KG1 (cell line): Measurements from ENCODE around the gene MAX.
"Not testable (repeated sequence)": the region's sequence is repeated elsewhere in the genome, so short reads cannot be mapped to it uniquely, and the experiment has no call there.

Source experiments
- DNase-seq: peaks from one replicate; lab custom pipeline; 2025; lab: John Stamatoyannopoulos, UW

Gene MAX

DNA sequence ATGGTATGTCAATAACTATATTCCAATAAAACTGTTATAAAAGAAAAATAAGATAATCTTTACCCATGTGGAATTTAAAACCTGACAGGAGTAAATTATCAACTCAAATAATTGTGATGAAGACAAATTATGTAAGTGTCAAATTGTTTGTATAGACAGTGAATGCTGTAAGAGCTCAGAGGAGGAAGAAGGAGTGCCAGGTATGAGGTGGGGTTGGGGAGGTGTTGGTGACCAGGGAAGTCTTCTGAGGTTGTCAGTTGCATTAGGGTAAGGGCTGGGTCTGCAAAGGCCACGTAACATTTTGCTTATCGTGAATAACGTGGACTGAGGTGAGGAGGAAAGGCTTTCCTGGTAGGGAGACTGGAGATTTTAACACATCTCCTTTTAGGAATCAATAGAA is 2.5 kb upstream of the MAX start:
- no peak for DNase-seq

DNA sequence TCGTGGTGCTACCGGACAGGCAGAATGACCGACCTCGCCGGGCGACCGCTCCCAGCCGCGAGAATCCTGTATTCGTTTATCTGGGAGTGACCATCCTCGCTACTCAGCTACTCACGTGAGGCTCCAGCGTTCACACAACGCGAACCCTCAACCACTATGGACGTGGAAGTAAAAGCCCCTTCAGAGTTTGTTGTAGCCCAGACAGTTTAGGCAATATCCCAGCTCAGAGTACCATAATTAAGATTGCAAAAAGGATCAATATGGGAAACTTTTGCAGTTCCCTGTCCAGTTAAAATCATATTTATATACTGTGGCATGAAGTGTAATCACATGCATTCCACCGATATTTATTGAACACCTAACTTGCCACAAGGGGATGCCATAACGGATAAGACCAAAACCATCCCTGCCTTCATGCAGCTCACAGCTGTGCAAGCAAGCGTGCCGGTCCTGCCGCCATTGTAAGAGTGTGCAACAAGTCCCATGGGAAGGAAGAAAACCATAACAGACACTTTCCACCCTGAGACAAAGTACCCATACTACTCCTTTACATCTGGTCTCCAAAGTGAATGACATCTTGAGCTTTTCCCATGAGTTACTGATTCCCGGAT is 938 bp upstream of the MAX start:
- peak; percentile 10 for DNase-seq

DNA sequence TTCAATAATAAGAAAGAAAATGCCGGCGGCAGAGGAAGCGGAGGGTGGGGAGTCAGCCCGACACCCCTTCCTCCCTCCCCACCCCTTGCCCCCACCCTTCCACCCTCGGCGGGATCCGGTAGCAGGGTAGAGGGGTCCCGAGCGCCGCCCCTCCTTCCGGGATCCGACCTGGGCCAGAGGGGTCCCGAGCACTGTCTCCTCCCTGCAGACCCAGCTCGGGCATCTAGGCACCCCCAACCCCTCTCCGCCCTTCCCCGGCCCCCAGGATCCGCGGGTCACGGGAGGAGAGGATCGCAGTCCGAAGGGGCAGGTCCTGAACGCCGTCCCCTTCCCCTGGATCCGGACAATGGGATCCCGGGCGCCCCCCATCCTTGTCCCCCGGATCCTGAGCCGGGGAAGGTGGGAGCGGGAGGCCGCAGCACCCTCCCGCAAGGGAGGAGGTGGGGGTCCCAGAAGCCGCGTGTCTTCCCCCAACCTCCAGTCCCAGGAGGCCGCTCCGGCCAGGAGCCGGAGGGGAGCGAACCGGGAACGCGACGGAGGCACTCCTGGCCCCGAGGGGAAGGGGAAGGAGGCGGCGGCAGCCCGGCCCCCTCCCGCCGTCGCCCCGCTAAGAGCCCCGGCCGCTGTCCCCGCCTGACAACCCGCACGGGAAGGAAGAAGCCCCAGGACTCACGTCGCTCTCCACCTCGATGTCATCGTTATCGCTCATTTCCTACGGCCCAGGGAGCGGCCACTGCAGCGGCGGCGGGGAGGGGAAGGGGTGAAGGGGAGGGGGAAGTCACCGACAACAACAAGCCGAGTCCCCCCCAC is 481 bp downstream of the MAX start:
- no peak for DNase-seq

DNA sequence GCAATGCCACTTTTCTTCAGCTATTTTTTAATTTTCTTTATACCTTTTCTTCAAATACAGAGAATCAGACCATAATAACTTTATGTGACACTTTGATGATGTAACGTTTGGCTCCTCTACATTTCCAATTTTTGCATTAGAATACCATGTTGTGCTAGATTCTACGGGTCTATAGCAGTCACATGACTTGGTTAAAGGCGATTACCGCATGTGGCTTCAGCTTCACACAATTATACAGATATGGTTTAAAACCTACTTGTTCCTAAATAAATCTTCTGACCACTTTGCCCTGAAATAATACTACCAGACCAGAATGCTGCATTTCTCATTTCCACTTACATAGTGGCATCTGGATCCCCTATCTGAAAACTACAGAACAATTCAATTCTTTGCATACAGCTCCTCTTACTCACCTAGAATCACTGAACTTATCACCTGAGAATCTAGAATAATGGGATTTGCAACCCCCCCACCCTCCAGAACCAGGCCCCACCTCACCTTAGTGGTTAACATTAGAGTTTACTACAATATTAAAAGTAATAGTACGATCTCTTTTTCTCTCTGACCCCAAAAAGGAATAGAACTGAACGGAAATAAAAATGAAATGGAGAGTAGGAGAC is 1.3 kb downstream of the MAX start:
- DNase-seq, result no peak

DNA sequence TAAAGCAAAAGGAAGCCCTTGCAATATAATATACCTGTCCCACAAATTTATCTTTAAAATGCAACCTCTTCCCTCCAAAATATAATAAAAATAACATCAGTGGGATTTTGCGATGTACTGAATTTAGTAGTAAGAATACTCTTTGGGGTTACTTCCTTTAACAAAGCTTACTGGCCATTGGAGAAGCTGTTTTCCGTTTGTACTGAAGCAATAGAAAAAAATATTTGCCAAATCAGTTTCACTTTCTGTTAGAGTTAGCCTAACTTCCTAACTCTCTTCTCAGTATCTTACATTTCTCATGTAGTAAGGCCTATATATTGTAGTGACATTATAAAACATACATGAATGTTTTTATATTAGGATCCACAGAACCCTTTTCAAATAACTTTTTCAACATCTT is 3.7 kb downstream of the MAX start:
- no peak for DNase-seq

DNA sequence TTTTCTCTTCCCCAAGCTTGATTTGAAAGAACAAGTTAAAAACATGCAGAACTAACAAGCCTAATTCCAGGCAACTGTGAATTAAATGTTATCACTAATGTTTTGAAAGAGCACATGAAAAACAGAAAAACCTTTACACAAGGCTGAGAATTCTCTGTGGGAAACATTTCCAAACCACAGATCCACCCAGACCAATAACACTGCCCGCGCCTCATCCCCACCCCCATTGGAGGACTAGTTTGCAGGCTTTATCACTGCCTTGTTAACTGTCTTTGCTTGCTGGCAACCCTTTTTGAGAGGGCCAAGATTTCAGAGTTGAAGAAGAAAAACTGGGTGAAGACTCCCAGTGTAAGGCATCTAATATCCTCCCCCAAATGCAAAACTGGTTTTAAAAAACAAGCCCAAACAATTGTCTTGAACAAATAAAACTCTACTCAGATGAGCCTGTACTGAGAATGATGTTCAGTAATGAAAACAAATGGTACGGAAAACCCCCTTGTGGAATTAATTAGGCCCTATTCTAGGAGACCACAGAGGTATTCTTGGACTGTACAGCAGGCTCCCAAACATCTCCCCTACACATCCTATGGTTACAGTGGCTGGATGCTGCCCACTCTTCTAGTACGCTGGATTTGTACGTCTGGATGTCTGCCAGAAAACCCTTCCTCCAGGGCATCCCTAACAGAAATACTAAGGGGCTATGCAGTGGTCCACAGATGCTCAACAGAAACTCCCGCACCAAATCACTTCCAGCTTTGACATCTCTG is 5.8 kb downstream of the MAX start:
- DNase-seq, result no peak

DNA sequence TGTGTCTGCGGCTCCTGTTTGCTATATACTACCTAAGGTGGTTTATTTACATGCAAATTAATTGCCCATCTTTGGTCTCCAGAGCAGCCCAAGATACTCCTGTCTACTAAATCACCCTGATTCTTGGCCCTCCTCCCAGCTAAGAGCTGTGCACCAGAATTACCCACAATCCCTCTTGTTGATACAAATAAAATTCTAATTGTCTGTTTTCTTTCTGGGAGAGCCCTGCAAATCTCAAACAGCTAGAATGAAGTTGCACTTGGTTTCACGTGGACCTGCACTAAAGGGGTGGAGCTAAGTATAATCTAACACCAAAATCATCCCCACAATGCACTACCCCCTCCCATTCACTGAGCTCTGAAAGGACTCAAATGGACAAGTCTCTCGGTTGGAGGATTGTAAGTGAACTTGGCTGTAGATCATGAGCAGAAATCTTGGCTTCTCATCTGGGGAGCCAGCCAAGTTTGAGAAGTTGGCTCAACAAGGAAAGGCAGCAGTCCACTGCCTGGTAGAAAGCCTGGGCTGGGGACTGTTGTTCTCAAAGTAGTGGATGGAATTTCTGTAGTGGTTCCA is 6.6 kb downstream of the MAX start:
- DNase-seq, result no peak

DNA sequence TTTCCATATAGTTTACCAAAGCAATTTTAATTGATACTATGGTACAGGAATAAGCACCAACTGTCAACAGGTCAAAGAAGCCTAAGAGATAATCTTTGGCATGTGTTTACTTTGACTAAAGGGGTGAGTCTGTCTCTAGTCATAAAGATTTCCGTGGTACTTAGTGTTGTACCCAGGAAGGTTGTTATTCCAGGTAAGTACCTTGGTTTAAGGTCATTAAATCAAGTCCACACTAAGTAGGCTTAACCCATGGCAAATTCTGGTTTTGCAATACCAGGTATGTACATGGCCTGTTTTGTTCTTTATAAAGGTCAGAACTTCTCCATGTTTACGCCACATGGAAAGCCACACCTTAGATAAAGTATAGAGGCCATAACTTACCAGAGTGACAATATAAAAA is 10.0 kb downstream of the MAX start:
- DNase-seq, result no peak

DNA sequence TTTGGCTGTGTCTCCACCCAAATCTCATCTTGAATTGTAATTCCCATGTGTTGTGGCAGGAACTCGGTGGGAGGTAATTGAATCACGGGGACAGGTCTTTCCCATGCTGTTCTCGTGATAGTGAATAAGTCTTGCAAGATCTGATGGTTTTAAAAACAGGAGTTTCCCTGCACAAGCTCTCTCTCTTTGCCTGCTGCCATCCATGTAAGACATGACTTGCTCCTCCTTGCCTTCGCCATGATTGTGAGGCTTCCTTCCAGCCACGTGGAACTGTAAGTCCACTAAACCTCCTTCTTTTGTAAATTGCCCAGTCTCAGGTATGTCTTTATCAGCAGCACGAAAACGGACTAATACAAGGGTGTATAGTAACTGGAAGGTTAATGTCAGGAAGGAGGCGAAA is 14.5 kb downstream of the MAX start:
- DNase-seq, result not testable (repeated sequence)

DNA sequence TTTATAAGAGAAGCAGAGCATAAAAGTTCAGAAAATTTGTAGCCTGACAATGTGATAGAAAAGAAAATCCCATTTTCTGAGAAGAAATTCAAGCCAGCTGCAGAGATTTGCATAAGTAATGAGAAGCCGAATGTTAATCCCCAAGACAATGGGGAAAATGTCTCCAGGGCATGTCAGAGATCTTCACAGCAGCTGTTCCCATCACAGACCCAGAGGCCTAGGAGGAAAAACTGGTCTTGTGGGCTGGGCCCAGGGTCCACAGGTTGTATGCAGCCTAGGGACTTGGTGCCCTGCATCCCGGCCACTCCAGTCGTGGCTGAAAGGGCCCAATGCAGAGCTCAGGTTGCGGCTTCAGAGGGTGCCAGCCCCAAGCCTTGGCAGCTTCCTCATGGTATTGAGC is 15.6 kb downstream of the MAX start:
- DNase-seq, result not testable (repeated sequence)

DNA sequence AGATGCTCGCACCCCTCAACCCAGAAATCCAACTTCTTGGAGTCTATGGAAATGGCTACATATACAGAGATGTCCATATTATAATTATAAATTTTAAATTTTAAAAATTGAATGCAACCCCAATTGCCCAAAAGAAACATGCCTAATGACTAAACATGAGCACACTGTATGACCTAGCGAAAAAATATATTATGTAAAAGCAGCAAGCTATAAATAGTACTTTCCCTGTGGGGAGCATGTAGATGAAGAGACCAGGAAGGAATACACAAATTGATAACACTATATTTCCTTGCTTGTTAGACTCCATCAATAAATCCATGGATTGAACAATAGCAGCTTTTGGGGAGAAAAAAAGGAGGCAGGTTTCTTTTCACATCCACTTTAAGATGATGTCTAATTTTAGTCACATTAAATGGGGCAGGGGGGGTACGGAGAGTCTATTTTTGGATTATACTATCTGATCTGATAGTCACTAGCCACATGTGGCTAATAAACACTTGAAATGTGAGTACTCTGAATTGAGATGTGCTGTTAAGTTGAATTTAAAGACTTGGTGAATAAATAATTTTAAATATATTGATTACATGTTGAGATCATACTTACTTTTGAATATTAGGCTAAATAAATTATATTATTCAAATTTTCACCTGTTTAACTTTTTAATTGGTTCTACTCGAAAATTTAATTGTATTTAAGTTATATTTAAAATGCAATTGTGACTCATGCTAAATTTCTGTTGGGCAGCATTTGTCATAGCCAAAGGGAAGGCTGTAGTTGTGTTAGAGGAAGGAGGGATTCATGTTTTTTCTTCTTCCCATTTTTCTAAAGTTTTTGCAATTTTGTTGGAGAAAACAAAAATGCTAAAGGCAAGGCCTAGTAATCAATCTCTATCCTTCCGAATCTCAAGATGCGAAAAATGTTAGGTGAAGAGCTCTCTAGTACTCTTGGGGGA is 17.5 kb downstream of the MAX start:
- no peak for DNase-seq

DNA sequence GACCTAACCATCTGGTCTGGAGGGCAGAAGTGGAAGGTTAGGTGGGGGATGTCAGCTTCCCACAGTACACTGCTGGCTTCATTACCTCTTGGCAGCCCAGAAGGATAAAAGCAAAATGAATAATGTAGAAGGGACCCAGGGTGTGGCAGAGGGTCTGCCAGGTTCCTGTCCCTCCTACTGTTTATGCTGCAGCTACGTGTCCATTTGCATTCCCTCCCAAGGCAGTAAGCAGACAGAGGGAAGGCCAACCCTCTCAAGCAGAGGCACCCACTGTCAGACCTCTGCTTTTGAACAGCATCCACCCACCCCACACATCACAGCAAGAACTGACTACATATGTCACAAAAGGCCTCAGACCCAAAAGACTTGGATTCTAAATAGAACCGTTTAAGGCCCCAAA is 19.4 kb downstream of the MAX start:
- DNase-seq, result no peak

DNA sequence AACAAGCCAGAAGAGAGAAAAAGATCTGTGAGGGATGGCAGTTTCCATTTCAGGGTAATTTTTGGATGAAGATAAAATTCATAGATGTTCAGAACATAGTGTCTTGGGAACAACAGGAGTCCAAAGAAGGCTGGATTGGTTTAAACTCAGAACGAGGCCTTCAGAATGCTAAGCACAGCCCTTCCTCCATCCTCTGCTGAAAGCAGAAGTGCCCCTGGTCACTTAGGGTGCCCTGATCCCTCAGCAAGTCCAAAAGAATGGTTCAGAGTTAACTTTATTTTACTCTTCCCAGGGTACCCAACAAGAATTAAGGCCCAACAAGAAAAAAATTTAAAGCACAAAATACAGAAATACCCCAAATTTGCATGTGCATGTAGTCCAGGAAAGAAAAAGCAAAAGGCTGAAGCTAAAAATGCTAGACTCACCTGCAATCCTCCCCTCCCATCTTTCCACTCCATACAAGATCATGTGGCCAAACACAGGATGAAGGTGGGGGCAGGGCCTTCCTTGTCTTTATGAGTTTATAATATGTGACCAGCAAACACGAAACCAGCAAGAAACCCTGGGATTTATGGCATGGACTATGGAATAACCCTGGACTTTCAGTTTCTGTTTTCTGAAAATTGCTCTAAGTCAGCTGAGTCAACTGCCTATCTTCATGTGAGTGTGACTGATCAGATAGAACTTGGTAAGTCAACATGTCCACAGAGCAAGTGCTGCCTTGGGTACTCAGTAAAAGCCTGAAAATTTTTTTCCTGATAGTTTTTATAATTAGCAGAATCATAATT is 21.2 kb downstream of the MAX start:
- DNase-seq, result no peak

DNA sequence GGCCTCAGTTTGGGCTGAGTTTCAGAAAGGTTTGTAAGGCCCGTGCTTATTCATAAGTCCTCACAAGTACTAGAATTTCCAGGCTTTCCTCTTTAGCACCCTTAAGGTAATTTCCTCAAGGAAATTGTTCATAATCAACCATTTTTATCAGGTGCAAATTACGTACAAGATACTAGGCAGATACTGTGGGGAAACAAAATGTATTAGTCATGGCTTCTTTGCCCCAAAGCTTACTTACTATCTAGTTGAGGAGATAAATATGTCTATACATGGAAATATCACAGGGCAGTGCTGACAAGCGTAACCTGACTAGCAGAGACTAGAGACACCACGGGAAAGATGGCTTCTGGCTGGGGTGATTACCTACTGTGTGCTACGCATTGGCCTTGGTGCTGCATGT is 22.5 kb downstream of the MAX start:
- DNase-seq, result no peak

DNA sequence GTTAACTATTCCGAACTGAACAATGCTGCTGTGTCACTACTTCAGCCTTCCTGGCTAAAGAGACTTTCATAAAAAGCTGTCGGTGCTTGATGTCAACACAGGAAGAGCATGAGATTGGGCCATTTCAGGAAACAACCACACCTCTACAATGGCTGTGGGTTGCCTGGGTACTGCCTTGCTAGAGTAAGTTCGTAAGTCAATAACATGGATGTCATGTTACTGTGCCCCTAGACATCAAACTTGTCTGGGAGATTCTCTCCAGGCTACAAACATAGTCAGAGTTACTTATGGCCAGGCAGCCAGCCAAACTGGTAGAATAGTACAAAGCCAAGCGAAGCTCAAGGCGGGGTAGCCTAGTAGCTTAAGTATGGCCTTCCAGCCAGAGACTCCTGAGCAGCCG is 23.1 kb downstream of the MAX start:
- no peak for DNase-seq

DNA sequence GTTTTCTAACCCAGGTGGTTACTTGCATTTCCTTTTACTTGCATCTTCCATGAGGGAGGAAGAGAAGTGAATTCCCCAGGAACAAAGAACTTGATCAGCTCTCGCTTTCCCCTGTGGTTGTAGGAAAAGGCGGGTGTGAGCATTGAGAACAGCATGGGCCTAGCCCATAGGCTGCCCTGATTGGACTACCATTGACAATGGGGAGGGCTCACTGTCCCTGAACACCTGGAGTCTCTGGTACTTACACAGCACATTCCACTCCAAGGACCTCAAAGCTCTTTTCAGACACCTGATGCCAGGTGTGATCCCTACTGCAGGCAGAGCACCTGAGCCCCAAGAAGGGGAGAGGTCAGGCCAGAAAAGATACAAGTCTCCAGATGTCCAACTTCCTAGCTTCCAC is 25.0 kb downstream of the MAX start:
- no peak for DNase-seq

DNA sequence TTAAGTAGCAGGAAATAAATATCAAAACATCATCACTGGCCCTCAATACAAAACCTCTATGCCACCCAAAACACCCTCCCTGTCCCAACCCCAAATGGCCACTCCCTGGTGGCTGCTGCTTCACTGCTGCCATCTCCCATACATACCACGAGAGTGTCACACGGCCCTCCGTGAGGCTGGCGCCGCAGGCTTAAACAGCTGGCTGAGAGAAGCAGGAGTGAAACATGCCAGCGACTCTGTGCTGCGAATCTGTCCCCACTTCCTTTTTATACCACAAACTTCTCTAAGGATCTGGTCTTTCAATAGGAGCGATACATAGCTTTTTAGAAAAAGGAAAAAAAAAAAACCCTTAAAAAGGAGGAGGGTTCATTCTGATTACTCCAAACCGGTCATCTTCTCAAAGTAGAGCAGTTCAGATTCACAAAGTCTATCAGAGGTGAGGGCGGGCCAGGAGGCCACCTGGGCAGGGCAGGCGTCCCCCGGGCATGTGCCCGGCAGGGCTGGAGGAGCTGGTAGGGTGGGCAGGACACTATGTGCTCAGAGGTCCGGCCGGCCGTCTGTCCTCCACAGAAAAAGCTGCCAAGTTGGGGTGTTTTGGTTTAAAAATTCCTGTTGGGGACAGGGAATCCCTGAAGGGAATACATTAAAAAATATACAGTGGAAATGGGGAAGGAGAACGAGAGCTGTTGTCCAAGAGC is 26.5 kb downstream of the MAX start:
- DNase-seq, result no peak

DNA sequence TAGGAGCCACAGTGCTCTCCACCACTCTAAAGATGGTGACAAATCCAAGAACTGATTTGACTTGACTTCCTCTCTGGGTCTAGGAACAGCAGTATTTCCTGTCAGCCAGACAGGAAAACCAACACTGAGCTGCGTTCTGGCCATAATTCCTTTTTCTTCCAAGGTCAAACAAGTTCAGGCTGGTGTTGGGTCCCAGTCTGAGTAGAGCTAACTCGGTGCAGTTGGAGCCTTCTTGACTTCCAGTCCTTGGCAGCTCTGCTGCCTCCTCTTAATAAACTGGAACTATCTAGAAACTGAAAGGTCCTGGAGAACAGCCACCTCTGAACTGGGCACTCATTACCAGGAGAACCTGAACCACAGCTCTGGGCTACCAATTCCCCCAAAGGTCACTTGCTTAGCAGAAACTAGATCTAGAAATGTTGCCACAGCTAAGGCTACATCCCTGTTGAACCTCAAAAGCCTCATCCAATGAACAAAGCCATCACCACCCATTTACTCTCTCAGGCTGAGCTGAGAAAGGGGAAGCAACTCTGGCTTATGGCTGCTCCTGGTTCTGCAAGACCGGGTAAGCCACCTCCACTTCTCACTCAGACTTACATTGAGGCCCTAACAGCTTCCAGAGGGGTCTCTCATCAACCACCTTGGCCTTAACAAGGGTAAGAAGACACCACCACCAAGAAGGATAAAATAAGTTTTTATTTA is 27.7 kb downstream of the MAX start:
- no peak for DNase-seq

DNA sequence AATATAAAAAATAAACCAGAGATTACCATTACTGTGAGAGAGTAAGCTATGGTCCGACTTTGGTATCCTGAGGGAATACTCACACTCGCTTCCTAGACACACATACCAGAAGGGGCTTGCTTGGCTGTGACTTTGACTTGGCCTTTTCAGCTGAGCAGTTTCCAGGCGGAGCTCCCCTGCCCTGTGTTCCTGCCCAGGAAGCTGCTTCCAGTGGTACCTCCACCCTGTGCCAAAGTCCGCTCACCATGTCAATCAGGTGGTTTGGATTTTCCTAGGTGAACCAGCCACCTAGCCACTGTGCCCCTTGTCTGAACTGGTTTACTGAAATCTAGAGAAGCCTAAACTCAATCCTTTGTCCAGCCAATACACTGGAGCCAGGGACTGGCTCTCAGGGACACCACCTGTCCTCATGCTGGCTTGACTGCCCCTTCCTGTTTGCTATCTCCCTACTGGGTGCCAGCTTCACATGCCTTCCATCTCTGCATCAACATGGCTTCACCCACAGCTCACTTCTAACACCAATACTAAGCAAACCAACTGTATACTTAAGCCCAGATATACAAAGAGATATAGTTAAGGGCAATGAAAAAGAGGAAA is 28.6 kb downstream of the MAX start:
- no peak for DNase-seq
